ENCODE data around the gene EPB41. TPM values are rescaled to one million over a fixed set of nuclear protein-coding genes. Genes with fewer than 3 reads are reported as not detected.
A peak's percentile ranks its signal among the peaks of the same experiment; 100 is the strongest.

The EPB41 gene
- total and polyA plus RNA-seq, 2 donors (not counting 3 experiments of a cell fraction or from before 2014, with no cell fraction given), result 22.3 to 45.7 TPM

DNA sequence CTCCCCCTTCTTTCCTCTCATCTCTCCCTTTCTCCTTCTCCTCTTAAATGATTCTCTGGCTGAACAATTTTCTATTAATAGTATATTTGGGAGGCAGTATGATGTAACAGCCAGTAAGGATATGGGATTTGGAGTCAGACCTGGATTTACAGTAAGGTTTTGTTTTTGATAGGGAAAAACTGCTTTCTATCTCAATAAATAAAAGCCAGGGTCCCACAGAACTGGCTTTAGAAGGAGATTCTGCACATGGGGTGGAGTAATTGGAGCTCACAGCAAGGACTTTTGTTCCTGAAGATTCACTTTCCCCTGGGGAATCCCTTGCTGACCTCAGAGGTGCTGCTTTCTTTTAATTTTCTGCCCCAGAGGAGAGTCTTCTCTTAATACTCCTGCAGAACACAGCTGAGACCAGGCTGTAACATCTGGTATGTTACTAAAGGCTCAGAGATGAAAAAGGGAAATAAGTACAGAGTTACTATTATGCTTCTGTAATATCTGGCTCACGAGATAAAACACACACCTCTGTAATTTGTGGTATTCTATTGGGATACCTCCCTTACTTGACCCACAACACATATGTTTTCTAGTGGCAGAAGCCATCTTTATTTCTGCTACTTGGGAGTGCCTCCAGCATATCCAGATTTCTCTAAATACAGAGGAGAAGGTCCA, 13.4 kb downstream of the EPB41 start:
- DNase-seq (ENCODE audit: low read depth, low spot score) (peak; percentile 47), FAIRE-seq (peak; percentile 60)
- H3K4me3 ChIP-seq (replicated peaks in 1 of 3; ENCODE audit: insufficient read depth in 1 of 3, low read depth in 1 of 3, low read length in 3 of 3), result no peak overlapping the region
- peak overlapping the region; percentile 68 for H3K27ac ChIP-seq (ENCODE audit: insufficient read depth, low read depth, low read length)
- H3K9me3 ChIP-seq (replicated peaks; ENCODE audit: control insufficient read depth, insufficient read depth, low read length), result no peaks in the 10 kb centered on the region
- TF ChIP-seq GATA2 (IDR thresholded peaks at IDR 0.05; ENCODE audit: insufficient read depth, insufficient read length, low read depth, low read length) (no peak), EZH2 (IDR thresholded peaks at IDR 0.05; ENCODE audit: borderline replicate concordance, low read depth, low read length, severe bottlenecking) (no peak), JUN (IDR thresholded peaks at IDR 0.05; ENCODE audit: borderline replicate concordance, insufficient read depth, insufficient read length, low read depth) (no peak), POLR2A (IDR thresholded peaks at IDR 0.05; ENCODE audit: low read depth, low read length) (no peak), FOS (IDR thresholded peaks at IDR 0.05; ENCODE audit: borderline replicate concordance, insufficient read depth, low read length) (no peak)
- TF ChIP-seq, protein P1, sequence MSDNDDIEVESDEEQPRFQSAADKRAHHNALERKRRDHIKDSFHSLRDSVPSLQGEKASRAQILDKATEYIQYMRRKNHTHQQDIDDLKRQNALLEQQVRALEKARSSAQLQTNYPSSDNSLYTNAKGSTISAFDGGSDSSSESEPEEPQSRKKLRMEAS (IDR thresholded peaks at IDR 0.05; ENCODE audit: insufficient read depth, insufficient read length), result no peak
- TF ChIP-seq, protein P2, sequence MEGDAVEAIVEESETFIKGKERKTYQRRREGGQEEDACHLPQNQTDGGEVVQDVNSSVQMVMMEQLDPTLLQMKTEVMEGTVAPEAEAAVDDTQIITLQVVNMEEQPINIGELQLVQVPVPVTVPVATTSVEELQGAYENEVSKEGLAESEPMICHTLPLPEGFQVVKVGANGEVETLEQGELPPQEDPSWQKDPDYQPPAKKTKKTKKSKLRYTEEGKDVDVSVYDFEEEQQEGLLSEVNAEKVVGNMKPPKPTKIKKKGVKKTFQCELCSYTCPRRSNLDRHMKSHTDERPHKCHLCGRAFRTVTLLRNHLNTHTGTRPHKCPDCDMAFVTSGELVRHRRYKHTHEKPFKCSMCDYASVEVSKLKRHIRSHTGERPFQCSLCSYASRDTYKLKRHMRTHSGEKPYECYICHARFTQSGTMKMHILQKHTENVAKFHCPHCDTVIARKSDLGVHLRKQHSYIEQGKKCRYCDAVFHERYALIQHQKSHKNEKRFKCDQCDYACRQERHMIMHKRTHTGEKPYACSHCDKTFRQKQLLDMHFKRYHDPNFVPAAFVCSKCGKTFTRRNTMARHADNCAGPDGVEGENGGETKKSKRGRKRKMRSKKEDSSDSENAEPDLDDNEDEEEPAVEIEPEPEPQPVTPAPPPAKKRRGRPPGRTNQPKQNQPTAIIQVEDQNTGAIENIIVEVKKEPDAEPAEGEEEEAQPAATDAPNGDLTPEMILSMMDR (IDR thresholded peaks at IDR 0.05; ENCODE audit: extremely low read depth in 1 of 2, insufficient read depth in 1 of 2, low read depth in 1 of 2, low read length in 2 of 2), result no peak
- intact Hi-C loops (cut with micrococcal nuclease) (loop anchor here (1.0 to 10.0 kb wide), 3 partner anchors 13 to 57 kb away; partner anchors contain the start of gene EPB41), dilution Hi-C loops (cut with MboI; ENCODE audit: extremely low pct_ligation_motif_present, low sequenced_read_pairs) (no loop called here)
- peak overlapping the region; percentile 33 for H3K9ac ChIP-seq (replicated peaks; ENCODE audit: extremely low read depth, insufficient read depth, low read length)
- H4K20me1 ChIP-seq (replicated peaks; ENCODE audit: control insufficient read depth, extremely low read depth, insufficient read depth, low read length), result no peaks in the 10 kb centered on the region
- H3K4me1 ChIP-seq (ENCODE audit: control insufficient read depth, extremely low read depth, insufficient read depth, low read length), result peaks cover 28% of the 10 kb centered on the region
- no peaks in the 10 kb centered on the region for H3K9me1 ChIP-seq (replicated peaks; ENCODE audit: control insufficient read depth, extremely low read depth, insufficient read depth, low read length)
- no peaks in the 10 kb centered on the region for H3K36me3 ChIP-seq (ENCODE audit: control insufficient read depth in 2 of 2, extremely low read depth in 1 of 2, insufficient read depth in 2 of 2, low read length in 2 of 2)
- H2AFZ ChIP-seq (ENCODE audit: low read depth, low read length), result peak overlapping the region; percentile 31
- ChIA-PET POLR2A (no interaction called here), CTCF (interaction anchor here (0.9 to 1.9 kb wide), 4 partner anchors 15 to 143 kb away, joined by 3 to 9 read pairs (median 6); no protein-coding TSS in a partner anchor)
- H3K27me3 ChIP-seq (ENCODE audit: control insufficient read depth in 2 of 2, insufficient read depth in 2 of 2, low read length in 2 of 2), result no peaks in the 10 kb centered on the region
- peak overlapping the region; percentile 80 for H3K4me2 ChIP-seq (ENCODE audit: insufficient read depth, low read length)
- peaks cover 4% of the 10 kb centered on the region for H3K79me2 ChIP-seq (ENCODE audit: control insufficient read depth, insufficient read depth, low read length)
- TSS peak; percentile 54 for BruUV-seq (replicated peaks)

Measured in endothelial cell of umbilical vein (primary cell).